Glomerular visceral epithelial cell (primary cell): ENCODE data around the gene EFCAB8.
"Not testable (repeated sequence)": the region's sequence is repeated elsewhere in the genome, so short reads cannot be mapped to it uniquely, and the experiment has no call there.

Experiments
- DNase-seq: peaks from one replicate; pipeline ENCODE4 v3.0.0-alpha.2; 2016; ENCODE audit errors: extremely low spot score

The EFCAB8 gene

DNA sequence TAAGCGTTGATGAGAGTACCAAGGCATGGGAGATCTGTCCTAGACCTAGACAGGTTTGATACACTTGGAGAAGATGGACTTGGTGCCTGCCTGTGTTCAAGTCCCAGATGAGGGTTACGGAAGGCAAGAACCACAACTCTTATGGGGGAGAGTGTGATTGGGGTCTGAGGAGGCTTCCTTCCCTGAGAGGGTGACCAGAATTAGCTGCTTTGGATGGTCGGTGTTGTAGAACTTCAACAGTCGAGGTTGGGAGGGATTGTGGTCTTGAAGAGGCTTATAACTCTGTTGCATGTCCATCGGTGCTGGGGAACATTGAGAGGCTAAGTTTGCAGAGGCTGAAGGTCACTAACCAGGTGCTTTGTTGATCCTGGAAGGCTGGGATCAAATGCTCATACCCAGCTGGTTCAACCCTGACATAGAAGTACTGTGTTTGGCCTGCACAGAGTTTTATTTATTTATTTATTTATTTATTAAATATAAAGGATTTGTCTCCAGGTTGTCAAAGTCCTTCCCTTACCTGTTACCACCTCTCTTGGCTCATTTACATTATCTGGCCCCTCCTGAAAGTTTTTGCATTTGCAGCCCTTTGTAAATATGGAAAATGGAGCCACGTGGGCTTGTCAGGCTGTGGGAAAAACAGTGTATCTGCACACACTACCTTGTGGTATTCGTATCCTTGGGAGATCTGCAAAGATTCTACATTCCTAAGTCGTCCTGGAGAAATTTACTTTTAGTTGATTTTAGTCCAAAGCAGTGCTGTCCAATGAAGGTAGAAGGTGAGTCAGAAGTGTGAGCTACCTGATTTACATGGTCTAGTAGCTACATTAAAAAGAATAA lies 15.8 kb upstream of the EFCAB8 start:
- no peak for DNase-seq

GRCh38 chr20:32845786-32846185 lies 12.9 kb upstream of the EFCAB8 start:
- DNase-seq: no peak

DNA sequence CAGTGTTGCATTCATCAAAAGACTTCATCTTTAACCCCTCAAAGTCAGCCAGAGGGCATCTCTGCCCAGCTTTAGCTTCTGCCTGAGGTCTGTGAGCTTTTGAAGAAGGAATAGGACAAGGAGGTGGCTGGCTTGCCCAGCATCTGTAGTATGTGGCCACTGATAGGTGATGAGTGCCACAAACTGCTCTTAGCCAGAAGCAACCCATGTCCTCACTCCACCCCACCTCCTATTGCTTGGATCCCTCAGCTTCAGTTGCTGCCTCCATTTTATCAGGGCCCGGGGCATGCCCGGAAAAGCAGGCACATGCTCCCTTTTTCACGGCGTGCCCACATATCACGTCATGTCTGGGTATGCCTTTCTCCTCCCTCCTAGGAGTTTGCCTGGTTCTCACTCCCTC lies 11.9 kb upstream of the EFCAB8 start:
- no peak for DNase-seq

GRCh38 chr20:32847964-32848363 lies 10.8 kb upstream of the EFCAB8 start:
- no peak for DNase-seq

DNA sequence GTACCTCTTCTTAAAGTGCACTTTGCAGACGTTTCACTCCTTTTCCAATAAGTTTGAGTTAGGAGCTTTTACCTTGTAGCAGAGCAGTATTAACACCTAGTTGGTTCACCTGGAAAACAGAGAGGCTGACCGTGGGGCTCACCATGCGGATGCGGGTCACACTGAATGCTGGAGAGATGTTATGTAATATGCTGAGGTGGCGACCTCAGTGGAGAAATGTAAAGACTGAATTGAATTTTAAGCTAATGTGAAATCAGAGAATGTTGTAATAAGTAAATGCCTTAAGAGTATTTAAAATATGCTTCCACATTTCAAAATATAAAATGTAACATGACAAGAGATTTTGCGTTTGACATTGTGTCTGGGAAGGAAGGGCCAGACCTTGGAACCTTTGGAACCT lies 9.9 kb upstream of the EFCAB8 start:
- DNase-seq: no peak

- DNase-seq: no peak
These were observed 9.1 kb upstream of the EFCAB8 start for GRCh38 chr20:32849577-32849976.

DNA sequence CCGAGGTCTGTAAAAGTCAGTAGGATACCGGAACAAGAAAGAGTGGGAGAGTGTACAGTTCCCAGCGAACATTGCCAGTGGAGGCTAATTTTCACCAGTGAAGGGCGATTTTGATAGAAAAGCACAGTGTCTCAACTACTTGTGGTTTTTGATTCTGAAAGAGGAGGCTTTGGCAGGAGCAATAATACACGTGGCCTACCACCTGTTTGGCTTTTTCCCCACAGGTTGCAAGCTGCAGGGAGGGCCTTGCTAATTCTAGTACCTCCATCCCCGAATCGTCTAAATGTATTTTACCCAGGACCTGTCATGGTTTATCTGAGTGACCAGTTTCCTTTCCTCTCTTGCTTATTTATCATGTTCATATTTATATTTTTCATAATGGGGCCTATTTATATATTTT lies 3.3 kb upstream of the EFCAB8 start:
- no peak for DNase-seq

GRCh38 chr20:32858189-32858588 lies 534 bp upstream of the EFCAB8 start:
- DNase-seq: no peak

- no peak for DNase-seq
These were observed 2.7 kb downstream of the EFCAB8 start for GRCh38 chr20:32861446-32861845.

- no peak for DNase-seq
These were observed 10.8 kb downstream of the EFCAB8 start for GRCh38 chr20:32869562-32869961.

GRCh38 chr20:32870526-32870925 lies 11.8 kb downstream of the EFCAB8 start:
- not testable (repeated sequence) for DNase-seq

GRCh38 chr20:32870985-32871384 lies 12.3 kb downstream of the EFCAB8 start:
- no peak for DNase-seq

GRCh38 chr20:32871627-32872160 lies 13.0 kb downstream of the EFCAB8 start:
- DNase-seq: no peak

GRCh38 chr20:32872266-32872665 lies 13.5 kb downstream of the EFCAB8 start:
- DNase-seq: no peak

- no peak for DNase-seq
These were observed 16.9 kb downstream of the EFCAB8 start for GRCh38 chr20:32875673-32876072.

DNA sequence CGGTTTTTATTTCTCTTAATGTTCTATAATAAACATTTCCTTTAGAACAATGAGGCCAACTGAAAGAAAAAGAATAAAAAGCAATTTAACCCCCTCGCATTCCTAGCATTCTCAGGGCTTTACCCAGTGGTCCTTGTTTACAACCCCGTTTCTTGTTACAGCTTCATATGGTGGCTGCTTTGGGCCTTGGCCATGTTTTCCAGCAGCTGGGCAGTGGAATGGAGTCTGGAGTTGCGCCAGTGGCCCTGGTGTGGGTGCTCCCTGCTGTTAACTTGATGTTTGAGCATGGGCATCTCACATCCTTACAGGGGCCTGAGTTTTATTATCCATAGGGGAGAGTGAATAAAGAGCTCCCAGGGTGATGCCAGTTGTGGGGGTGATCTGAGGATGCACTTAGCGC lies 18.8 kb downstream of the EFCAB8 start:
- DNase-seq: no peak

DNA sequence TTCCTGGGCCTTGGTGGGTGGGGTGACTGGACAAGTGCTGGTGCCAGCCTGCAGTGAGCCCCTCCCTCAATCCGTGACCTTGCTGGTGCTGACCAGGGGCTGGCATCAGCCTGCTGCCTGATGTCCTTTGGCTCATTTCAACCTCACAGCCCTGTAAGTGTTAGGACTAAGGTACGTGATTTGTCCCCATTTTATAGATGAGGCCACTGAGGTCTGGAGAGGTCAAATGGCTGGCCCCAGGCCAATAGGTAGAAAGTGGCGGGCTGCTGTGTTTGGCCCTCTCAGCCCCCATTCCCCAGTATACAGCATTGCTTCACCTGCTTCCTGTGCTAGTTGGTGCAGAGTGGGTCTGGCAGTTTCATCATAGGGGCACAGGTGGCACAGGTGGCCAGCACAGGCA lies 20.1 kb downstream of the EFCAB8 start:
- no peak for DNase-seq

DNA sequence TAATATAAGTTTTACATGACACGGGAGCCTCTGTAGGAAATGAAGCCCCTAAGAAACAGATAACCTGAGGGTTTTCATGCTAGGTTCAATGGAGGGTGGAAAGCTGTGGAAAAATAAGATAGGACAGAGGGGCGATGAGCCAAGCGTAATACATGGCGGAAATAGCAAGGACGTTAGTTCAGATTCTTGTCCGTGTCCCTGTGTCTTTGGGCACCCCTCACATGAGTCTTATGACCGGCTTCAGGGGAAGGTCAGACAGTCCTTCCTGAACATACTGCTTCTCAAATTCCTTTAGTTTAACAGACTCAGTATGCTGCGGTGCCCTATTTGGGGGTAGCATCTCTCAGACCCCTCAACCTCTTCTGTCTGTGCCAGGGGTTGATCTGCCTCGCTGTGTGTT lies 20.8 kb downstream of the EFCAB8 start:
- no peak for DNase-seq

DNA sequence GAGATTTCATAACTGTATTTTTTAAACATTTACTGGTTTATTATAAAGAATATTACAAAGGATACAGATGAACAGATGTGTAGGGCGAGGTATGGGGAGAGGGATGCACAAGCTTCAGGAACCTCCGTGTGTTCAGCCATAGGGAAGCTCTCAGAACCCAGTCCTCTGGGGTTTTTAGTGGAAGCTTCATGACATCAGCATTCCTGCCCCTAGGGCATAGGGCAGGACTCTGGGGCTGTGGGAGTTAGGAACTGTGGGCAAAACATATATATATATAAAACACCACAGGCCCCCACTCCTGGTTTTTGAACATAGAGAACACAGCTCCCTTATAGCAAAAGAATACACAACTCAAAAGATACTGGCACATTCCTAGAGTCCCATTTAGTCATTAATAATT lies 21.9 kb downstream of the EFCAB8 start:
- DNase-seq: no peak

DNA sequence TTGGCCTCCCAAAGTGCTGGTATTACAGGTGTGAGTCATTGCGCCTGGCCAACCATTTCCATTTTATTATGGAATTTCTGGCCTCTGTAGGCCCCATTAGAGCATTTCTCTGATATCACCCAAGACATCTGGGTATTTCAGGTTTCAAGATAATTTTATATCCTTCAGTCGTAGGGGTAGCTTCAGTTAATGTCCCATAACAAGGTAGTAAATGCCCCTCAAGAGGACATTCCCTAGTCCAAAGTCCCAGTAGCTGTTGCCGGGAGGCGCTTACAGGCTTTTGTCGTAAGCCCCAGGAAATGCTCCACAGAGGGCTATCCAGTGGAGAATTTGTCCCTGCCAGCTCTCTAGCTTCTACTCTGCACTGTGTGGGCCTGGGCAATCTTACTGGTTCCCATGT lies 24.4 kb downstream of the EFCAB8 start:
- no peak for DNase-seq

DNA sequence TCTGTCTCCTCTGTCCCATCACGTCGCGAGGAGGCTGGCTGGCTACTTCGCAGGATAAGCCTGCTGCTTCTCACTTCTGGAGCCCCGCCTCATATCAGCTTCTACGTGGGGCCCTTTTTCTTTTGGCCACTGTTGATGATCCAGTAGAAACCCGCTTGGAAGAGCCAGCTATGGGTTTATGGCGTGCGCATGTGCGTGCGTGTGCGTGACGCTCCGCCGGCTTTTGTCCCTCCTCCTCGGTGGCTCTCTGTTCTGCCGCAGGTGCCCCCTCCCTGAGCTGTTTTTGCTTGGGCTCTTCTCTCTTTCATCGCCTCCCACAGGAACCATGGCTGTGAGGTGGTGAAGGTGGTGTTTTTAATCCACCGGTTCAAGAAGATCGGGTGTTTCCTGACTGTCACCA lies 26.5 kb downstream of the EFCAB8 start:
- no peak for DNase-seq

GRCh38 chr20:32885952-32886351 lies 27.2 kb downstream of the EFCAB8 start:
- no peak for DNase-seq

- DNase-seq: no peak
These were observed 27.9 kb downstream of the EFCAB8 start for GRCh38 chr20:32886652-32887051.

- DNase-seq: no peak
These were observed 28.8 kb downstream of the EFCAB8 start for GRCh38 chr20:32887492-32887891.
